ENCODE results near the gene RELCH. TPM values are rescaled to one million over a fixed set of nuclear protein-coding genes. Genes with fewer than 3 reads are reported as not detected.

Gene RELCH
- total and polyA plus RNA-seq, 2 of the 13 experiments (the other 11 are each of a cell fraction or from before 2014, with no cell fraction given): 5.6 to 31.7 TPM

DNA sequence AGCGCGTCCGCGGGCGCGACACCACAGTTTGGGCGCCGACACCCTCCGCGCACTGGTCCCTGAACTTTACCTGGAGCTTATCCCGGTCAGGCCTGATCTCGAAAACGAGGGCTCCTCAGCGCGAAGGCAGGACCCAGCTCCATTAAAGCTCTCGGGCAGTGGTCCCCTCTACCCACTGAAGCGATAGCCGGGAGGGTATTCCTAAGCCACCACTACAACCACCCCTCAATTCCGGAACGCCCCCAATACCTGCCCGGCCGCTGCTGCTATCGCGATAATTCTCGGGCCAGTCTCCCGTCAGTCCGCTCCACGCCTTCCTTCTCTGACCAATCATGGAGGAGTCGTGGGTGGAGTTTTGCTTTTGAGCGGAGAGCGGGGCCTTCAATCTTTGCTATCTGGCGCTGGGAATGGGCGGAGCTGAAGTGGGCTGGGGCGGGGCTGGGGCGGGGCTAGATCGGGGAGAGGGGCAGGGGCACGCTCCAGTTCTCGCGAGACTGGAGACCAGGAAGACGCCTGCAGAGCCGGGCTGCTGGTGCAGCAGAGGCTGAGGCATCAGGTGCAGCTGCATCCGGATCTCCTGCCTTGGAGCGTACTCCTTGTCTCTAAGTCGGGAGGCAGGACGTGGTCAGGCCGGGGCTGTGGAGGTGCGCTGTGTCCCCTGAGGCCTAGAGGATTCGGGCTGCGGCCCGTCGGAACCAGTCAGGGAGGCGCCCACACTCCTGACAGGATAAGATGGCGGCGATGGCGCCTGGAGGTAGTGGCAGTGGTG, at the start of gene RELCH, which contains the start of gene PIGN (continued):
- no peak for TF ChIP-seq ZFP41 (CRISPR knock-in tag; IDR thresholded peaks at IDR 0.05; ENCODE audit: borderline replicate concordance)
- no peak; the same call in 1 of the 2 replicates for TF ChIP-seq KDM5B (CRISPR knock-in tag; IDR thresholded peaks at IDR 0.05; ENCODE audit: borderline replicate concordance)
- no peak for TF ChIP-seq ZNF460 (CRISPR knock-in tag; IDR thresholded peaks at IDR 0.05; ENCODE audit: borderline replicate concordance)
- 0 out of 2 replicates have a peak, but pooled peaks have one; percentile 4 for TF ChIP-seq HNRNPL (IDR thresholded peaks at IDR 0.05; ENCODE audit: low read depth, low read length)
- 0 out of 2 replicates have a peak, but pooled peaks have one; percentile 28 for TF ChIP-seq ZNF276 (CRISPR knock-in tag; IDR thresholded peaks at IDR 0.05; ENCODE audit: low read depth)
- 0 out of 2 replicates have a peak, but pooled peaks have one; percentile 41 for TF ChIP-seq ZNF205 (CRISPR knock-in tag; IDR thresholded peaks at IDR 0.05)
- no peak for TF ChIP-seq MLLT10 (CRISPR knock-in tag; IDR thresholded peaks at IDR 0.05)
- no peak for TF ChIP-seq ZFP36L2 (CRISPR knock-in tag; IDR thresholded peaks at IDR 0.05)
- peak; percentile 79 for TF ChIP-seq GATAD1 (CRISPR knock-in tag; IDR thresholded peaks at IDR 0.05)
- peak; percentile 30; the same call in 1 of the 2 replicates for TF ChIP-seq ETV5 (CRISPR knock-in tag; IDR thresholded peaks at IDR 0.05; ENCODE audit: borderline replicate concordance)
- TF ChIP-seq ARHGAP35 (CRISPR knock-in tag; IDR thresholded peaks at IDR 0.05; ENCODE audit: borderline replicate concordance): no peak
- TF ChIP-seq HMGA1 (CRISPR knock-in tag; conservative IDR thresholded peaks at IDR 0.05): no peak
- TF ChIP-seq ZNF710 (CRISPR knock-in tag; IDR thresholded peaks at IDR 0.05; ENCODE audit: borderline replicate concordance): peak; percentile 73
- no peak for TF ChIP-seq ZNF432 (CRISPR knock-in tag; IDR thresholded peaks at IDR 0.05; ENCODE audit: borderline replicate concordance)
- 0 out of 2 replicates have a peak, but pooled peaks have one; percentile 49 for TF ChIP-seq ZSCAN30 (CRISPR knock-in tag; IDR thresholded peaks at IDR 0.05)
- TF ChIP-seq RAD21 (CRISPR knock-in tag; IDR thresholded peaks at IDR 0.05): 0 out of 2 replicates have a peak, but pooled peaks have one; percentile 14
- TF ChIP-seq ZBTB3 (CRISPR knock-in tag; IDR thresholded peaks at IDR 0.05; ENCODE audit: borderline replicate concordance, low read depth): 0 out of 2 replicates have a peak, but pooled peaks have one; percentile 45
- TF ChIP-seq ZNF543 (CRISPR knock-in tag; IDR thresholded peaks at IDR 0.05): peak; percentile 62; the same call in 1 of the 2 replicates
- 0 out of 2 replicates have a peak, but pooled peaks have one; percentile 32 for TF ChIP-seq TFE3 (CRISPR knock-in tag; IDR thresholded peaks at IDR 0.05)
- no peak for TF ChIP-seq PRPF4 (IDR thresholded peaks at IDR 0.05; ENCODE audit: low read depth, low read length, poor library complexity, severe bottlenecking)
- TF ChIP-seq ZNF768 (CRISPR knock-in tag; IDR thresholded peaks at IDR 0.05): peak; percentile 13; the same call in 1 of the 2 replicates
- TF ChIP-seq FOXP4 (CRISPR knock-in tag; IDR thresholded peaks at IDR 0.05): peak; percentile 28; the same call in 1 of the 2 replicates
